ENCODE results near the gene KRTAP20-1.

The KRTAP20-1 gene

DNA sequence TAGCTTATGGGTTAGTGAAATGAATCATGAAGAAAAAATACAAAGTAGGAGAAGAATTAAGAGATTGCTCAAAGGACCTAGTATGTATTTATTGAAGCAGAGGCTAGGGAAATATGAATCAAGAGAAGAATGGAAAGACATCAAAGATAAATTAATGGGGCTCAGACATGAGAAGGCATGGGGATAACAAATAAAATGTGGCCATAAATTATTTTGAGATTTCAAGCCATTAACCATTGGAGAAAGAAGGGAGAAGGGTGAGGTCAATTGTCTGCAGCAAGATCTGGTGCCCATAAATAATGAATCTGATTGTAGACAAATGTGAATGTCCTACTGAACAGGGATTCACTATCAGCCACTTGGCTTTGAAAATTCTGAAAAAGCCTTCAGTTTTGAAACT, 36.7 kb downstream of the KRTAP20-1 start:
- DNase-seq = no peak
